ENCODE data around the gene COL6A5. TPM values are rescaled to one million over a fixed set of nuclear protein-coding genes. Genes with fewer than 3 reads are reported as not detected.

Gene COL6A5
- total and polyA plus RNA-seq, 2 donors, result 5.0 to 6.1 TPM

DNA sequence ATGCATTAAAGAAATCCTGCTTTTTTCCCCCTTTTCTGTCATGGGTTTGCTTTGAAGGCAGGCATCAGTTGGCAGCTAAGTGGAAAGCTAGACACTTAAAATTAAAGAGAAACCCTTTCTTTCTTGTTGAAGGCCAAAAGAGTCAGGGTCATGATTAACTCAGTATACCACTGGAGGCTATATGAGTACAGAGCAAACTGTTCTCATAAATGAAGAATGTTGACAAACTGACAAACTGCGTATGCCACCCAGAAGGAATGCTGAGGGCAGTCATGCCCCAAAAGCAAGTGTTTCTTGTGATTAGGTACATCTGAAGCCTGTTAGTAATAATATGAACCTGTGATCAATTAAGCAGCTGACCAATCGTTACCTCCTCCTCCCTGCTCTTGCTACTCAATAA, 127.9 kb downstream of the COL6A5 start:
- 53% methylated on average over 2 of the region's 2 CpGs for WGBS
- DNase-seq (ENCODE audit: extremely low spot score), result no peak
- H3K36me3 ChIP-seq (ENCODE audit: insufficient read depth), result no peaks in the 10 kb centered on the region
- H3K4me1 ChIP-seq (ENCODE audit: insufficient read depth), result no peaks in the 10 kb centered on the region
- no peak overlapping the region for H3K4me3 ChIP-seq (ENCODE audit: low read depth, low read length)
- no peak overlapping the region for H3K27ac ChIP-seq (ENCODE audit: low read depth)

DNA sequence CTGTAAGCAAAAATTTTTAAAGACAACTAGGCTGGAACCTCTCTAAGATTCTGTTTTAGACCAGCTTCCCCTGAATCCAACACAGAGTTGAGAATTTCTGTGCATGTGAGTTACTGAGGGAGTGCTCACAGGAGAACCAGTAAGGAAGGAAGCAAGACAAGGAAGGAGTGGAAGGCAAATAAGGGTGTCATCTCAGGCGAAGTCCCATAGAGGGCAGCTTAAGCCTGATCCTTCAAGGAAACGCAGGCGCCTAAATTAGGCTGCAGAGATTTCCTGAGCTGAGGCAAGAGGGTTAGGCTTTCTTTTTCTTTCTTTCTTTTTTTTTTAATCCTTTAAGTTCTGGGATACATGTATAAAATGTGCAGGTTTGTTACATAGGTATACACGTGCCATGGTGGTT, 135.3 kb downstream of the COL6A5 start:
- 20% methylated on average over 4 of the region's 4 CpGs for WGBS
- DNase-seq (ENCODE audit: extremely low spot score), result no peak
- Histone ChIP-seq H3K4me3 (ENCODE audit: low read depth, low read length) (no peak overlapping the region), H3K36me3 (ENCODE audit: insufficient read depth) (no peaks in the 10 kb centered on the region), H3K27ac (ENCODE audit: low read depth) (no peak overlapping the region), H3K4me1 (ENCODE audit: insufficient read depth) (no peaks in the 10 kb centered on the region)

DNA sequence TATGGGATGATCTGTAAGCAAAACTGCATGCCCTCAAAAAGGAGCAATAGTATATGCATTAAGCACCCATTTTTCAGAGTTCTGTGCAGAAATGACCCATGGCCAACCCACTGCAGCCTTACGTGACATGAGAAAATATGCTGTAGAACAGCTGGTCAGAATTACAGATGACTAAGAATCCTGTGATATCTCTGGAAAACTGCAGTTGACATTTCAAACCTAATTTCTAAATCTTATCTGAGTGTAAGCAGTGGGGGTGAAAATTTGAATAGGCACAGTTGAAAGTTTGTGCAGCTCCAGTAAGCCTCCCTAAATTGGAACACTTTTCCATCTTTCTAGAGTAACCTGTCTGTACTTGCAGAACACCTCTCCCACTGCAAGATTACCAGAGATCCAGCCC, 142.8 kb downstream of the COL6A5 start:
- 44% methylated on average over 1 of the region's 1 CpG for WGBS
- Histone ChIP-seq H3K36me3 (ENCODE audit: insufficient read depth) (no peaks in the 10 kb centered on the region), H3K4me3 (ENCODE audit: low read depth, low read length) (no peak overlapping the region), H3K4me1 (ENCODE audit: insufficient read depth) (no peaks in the 10 kb centered on the region), H3K27ac (ENCODE audit: low read depth) (no peak overlapping the region)
- DNase-seq (ENCODE audit: extremely low spot score), result no peak

GRCh38 chr3:130488769-130489450, 143.4 kb downstream of the COL6A5 start:
- Histone ChIP-seq H3K4me1 (ENCODE audit: insufficient read depth) (no peaks in the 10 kb centered on the region), H3K27ac (ENCODE audit: low read depth) (no peak overlapping the region), H3K4me3 (ENCODE audit: low read depth, low read length) (no peak overlapping the region), H3K36me3 (ENCODE audit: insufficient read depth) (no peaks in the 10 kb centered on the region)
- DNase-seq (ENCODE audit: extremely low spot score), result no peak
- WGBS, result 76% methylated on average over 2 of the region's 2 CpGs

GRCh38 chr3:130490241-130490640, 144.8 kb downstream of the COL6A5 start:
- no peaks in the 10 kb centered on the region for H3K4me1 ChIP-seq (ENCODE audit: insufficient read depth)
- WGBS, result 48% methylated on average over 1 of the region's 1 CpG
- no peak overlapping the region for H3K27ac ChIP-seq (ENCODE audit: low read depth)
- no peaks in the 10 kb centered on the region for H3K36me3 ChIP-seq (ENCODE audit: insufficient read depth)
- no peak for DNase-seq (ENCODE audit: extremely low spot score)
- no peak overlapping the region for H3K4me3 ChIP-seq (ENCODE audit: low read depth, low read length)

DNA sequence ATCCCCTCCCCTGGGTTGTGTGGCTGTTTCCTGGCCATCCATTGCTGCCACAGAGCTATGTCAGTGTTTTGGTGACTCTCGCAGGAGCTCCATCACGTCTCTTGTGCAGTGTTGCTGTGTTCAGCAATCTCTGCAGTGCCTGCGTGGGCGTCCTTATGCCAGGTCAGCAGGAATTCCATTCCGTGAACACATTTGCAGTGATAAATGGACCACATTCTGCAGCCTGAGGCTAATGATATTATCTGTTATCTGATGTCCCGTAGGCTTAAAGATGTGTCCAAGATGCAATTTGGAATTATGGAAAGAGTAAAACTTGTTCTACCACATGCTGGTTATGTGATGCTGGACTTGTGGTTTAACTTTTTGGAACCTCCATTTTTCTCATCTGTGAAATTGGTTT, 146.0 kb downstream of the COL6A5 start:
- DNase-seq (ENCODE audit: extremely low spot score), result no peak
- WGBS, result 70% methylated on average over 6 of the region's 6 CpGs
- H3K36me3 ChIP-seq (ENCODE audit: insufficient read depth), result no peaks in the 10 kb centered on the region
- no peak overlapping the region for H3K4me3 ChIP-seq (ENCODE audit: low read depth, low read length)
- no peak overlapping the region for H3K27ac ChIP-seq (ENCODE audit: low read depth)
- H3K4me1 ChIP-seq (ENCODE audit: insufficient read depth), result no peaks in the 10 kb centered on the region

- H3K36me3 ChIP-seq (ENCODE audit: insufficient read depth), result no peaks in the 10 kb centered on the region
- no peaks in the 10 kb centered on the region for H3K4me1 ChIP-seq (ENCODE audit: insufficient read depth)
- no peak for DNase-seq (ENCODE audit: extremely low spot score)
- WGBS, result 88% methylated on average over 2 of the region's 2 CpGs
- H3K4me3 ChIP-seq (ENCODE audit: low read depth, low read length), result no peak overlapping the region
- no peak overlapping the region for H3K27ac ChIP-seq (ENCODE audit: low read depth)
Measured at GRCh38 chr3:130504701-130505100, 159.2 kb downstream of the COL6A5 start.

DNA sequence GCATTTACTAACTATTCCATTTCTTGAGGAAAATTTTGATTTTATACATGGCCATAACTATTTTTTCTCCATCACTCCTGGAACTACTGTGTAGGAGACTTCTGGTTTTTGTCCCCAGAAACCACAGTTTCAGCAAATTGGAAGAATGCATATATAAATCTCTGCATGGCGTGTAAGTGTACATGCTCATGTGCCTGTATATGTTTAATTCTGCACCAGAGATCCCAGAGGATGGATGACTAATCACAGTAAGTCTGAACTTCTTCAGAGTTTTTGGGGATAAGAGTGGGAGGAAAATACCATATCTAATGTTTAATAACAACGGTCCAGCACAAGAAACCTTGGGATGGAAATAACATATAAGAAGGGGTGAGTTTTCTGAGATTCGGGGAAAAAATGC, 160.6 kb downstream of the COL6A5 start:
- Histone ChIP-seq H3K36me3 (ENCODE audit: insufficient read depth) (no peaks in the 10 kb centered on the region), H3K4me3 (ENCODE audit: low read depth, low read length) (no peak overlapping the region), H3K4me1 (ENCODE audit: insufficient read depth) (no peaks in the 10 kb centered on the region), H3K27ac (ENCODE audit: low read depth) (no peak overlapping the region)
- no peak for DNase-seq (ENCODE audit: extremely low spot score)
- 52% methylated on average over 3 of the region's 3 CpGs for WGBS

- Histone ChIP-seq H3K27ac (ENCODE audit: low read depth) (no peak overlapping the region), H3K4me3 (ENCODE audit: low read depth, low read length) (no peak overlapping the region), H3K4me1 (ENCODE audit: insufficient read depth) (no peaks in the 10 kb centered on the region), H3K36me3 (ENCODE audit: insufficient read depth) (no peaks in the 10 kb centered on the region)
- no peak for DNase-seq (ENCODE audit: extremely low spot score)
- WGBS, result 93% methylated on average over 2 of the region's 2 CpGs
Measured at GRCh38 chr3:130507746-130508145, 162.3 kb downstream of the COL6A5 start.

DNA sequence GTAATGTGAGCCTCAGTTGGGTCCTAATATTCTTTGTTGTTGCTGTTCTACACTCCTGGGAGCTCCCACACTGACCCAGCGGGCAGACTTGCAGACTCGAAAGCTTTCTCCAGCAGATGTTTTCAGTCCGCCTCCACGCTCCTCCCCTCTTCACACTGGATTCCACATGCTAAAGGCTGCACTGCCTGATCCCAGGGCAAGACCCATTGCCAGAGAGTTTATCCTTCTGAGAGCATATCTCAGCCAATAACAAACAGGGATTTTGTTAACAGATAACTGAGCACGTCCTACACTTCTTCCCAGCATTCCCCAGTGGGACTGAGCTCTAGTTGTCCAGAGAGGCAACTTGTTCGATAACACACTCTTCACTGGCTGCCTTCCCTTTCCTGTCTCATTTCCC, 163.5 kb downstream of the COL6A5 start:
- Histone ChIP-seq H3K4me3 (ENCODE audit: low read depth, low read length) (no peak overlapping the region), H3K4me1 (ENCODE audit: insufficient read depth) (no peaks in the 10 kb centered on the region), H3K27ac (ENCODE audit: low read depth) (no peak overlapping the region), H3K36me3 (ENCODE audit: insufficient read depth) (no peaks in the 10 kb centered on the region)
- 20% methylated on average over 6 of the region's 6 CpGs for WGBS
- DNase-seq (ENCODE audit: extremely low spot score), result peak; percentile 61

DNA sequence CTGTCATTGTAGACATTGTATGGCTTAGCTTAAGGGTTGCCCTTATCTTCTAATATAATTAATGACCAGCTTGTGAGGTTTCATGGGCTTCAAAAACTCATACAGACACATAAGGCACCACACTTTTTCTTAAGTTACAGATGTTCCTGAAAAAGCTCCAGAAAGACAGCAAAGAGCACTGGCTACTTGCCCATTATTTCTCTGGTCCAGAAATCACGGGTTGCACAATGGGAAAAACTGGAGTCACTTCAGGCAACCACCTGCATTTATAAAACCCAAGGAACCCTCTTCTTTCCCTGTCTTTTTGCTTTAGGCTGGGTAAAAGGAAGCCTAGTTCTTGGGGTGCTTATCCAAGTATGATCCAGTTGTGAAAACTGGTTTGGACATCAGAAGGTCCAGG, 169.2 kb downstream of the COL6A5 start:
- H3K4me3 ChIP-seq (ENCODE audit: low read depth, low read length), result no peak overlapping the region
- 45% methylated on average over 1 of the region's 1 CpG for WGBS
- no peak for DNase-seq (ENCODE audit: extremely low spot score)
- H3K36me3 ChIP-seq (ENCODE audit: insufficient read depth), result no peaks in the 10 kb centered on the region
- H3K4me1 ChIP-seq (ENCODE audit: insufficient read depth), result no peaks in the 10 kb centered on the region
- no peak overlapping the region for H3K27ac ChIP-seq (ENCODE audit: low read depth)

- no peak overlapping the region for H3K4me3 ChIP-seq (ENCODE audit: low read depth, low read length)
- no peak overlapping the region for H3K27ac ChIP-seq (ENCODE audit: low read depth)
- no peak for DNase-seq (ENCODE audit: extremely low spot score)
- no peaks in the 10 kb centered on the region for H3K4me1 ChIP-seq (ENCODE audit: insufficient read depth)
- no peaks in the 10 kb centered on the region for H3K36me3 ChIP-seq (ENCODE audit: insufficient read depth)
- WGBS, result 76% methylated on average over 2 of the region's 2 CpGs
Measured at GRCh38 chr3:130515755-130516154, 170.3 kb downstream of the COL6A5 start.

- DNase-seq (ENCODE audit: extremely low spot score), result no peak
- H3K4me1 ChIP-seq (ENCODE audit: insufficient read depth), result no peaks in the 10 kb centered on the region
- peaks cover 1% of the 10 kb centered on the region for H3K36me3 ChIP-seq (ENCODE audit: insufficient read depth)
- no peak within 1 kb of the TSS for H3K4me3 ChIP-seq (ENCODE audit: low read depth, low read length)
- no peak within 1 kb of the TSS for H3K27ac ChIP-seq (ENCODE audit: low read depth)
- WGBS, result 2% methylated on average over 58 of the region's 58 CpGs
Measured at GRCh38 chr3:130516645-130517512, 171.4 kb downstream of the COL6A5 start, which contains the start of gene COL6A6. Gene COL6A6 (plus strand): TSS chr3:130517177. CDS start chr3:130560365, 43,188 bp downstream.

GRCh38 chr3:130517602-130518001, 172.1 kb downstream of the COL6A5 start:
- no peak overlapping the region for H3K27ac ChIP-seq (ENCODE audit: low read depth)
- no peak for DNase-seq (ENCODE audit: extremely low spot score)
- WGBS, result 17% methylated on average over 11 of the region's 11 CpGs
- no peaks in the 10 kb centered on the region for H3K4me1 ChIP-seq (ENCODE audit: insufficient read depth)
- peaks cover 1% of the 10 kb centered on the region for H3K36me3 ChIP-seq (ENCODE audit: insufficient read depth)
- no peak overlapping the region for H3K4me3 ChIP-seq (ENCODE audit: low read depth, low read length)
